WI38 (cell line): ENCODE measurements around the gene OR51I2.

Experiments used
- H3K4me3 ChIP-seq: 2 replicates; pipeline ENCODE4 v1.5.1; 2011; ENCODE audit warnings: low read depth, mild to moderate bottlenecking, control low read depth, low read length
- TF ChIP-seq, protein P1 (sequence below): IDR thresholded peaks from 2 replicates; pipeline ENCODE4 v1.5.1; 2012; ENCODE audit warnings: low read depth, mild to moderate bottlenecking, control low read depth, low read length

The OR51I2 gene, protein sequence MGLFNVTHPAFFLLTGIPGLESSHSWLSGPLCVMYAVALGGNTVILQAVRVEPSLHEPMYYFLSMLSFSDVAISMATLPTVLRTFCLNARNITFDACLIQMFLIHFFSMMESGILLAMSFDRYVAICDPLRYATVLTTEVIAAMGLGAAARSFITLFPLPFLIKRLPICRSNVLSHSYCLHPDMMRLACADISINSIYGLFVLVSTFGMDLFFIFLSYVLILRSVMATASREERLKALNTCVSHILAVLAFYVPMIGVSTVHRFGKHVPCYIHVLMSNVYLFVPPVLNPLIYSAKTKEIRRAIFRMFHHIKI

GRCh38 chr11:5449023-5449422 is at the start of gene OR51I2:
Gene OR51I2, plus strand, starts transcription at chr11:5449323. Its CDS starts 4,166 bp downstream, at chr11:5453489.
- no peak within 1 kb of the TSS for H3K4me3 ChIP-seq
- TF ChIP-seq, protein P1, sequence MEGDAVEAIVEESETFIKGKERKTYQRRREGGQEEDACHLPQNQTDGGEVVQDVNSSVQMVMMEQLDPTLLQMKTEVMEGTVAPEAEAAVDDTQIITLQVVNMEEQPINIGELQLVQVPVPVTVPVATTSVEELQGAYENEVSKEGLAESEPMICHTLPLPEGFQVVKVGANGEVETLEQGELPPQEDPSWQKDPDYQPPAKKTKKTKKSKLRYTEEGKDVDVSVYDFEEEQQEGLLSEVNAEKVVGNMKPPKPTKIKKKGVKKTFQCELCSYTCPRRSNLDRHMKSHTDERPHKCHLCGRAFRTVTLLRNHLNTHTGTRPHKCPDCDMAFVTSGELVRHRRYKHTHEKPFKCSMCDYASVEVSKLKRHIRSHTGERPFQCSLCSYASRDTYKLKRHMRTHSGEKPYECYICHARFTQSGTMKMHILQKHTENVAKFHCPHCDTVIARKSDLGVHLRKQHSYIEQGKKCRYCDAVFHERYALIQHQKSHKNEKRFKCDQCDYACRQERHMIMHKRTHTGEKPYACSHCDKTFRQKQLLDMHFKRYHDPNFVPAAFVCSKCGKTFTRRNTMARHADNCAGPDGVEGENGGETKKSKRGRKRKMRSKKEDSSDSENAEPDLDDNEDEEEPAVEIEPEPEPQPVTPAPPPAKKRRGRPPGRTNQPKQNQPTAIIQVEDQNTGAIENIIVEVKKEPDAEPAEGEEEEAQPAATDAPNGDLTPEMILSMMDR = no peak

GRCh38 chr11:5405173-5405572 is 44.0 kb upstream of the OR51I2 start:
- TF ChIP-seq, protein P1 = no peak
- H3K4me3 ChIP-seq = no peak overlapping the region

GRCh38 chr11:5420993-5421392 is 28.1 kb upstream of the OR51I2 start:
- no peak overlapping the region for H3K4me3 ChIP-seq
- TF ChIP-seq, protein P1 = no peak

DNA sequence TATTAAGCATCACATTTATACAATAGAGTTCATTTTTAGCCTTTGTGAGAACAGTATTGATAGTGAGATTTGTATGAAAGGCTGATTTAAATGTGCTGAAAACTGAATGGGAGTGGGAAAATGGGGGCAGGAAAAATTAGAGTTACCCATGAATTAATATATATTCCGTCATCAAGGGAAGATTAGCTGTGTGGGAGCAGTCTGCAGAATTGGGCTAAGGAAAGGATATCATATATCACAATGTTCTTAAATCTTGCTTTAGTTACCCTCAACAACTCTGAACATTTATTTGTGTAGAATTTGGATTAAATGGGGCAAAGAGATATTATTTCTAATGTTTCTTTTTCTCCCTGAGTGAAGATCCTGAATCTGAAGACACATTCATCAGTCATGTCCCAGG is 27.3 kb upstream of the OR51I2 start, which contains the start of gene OR51Q1:
Gene OR51Q1 (plus strand): TSS at position 301 of the 400 bp plus-strand sequence. CDS start 90 bp downstream, at position 391.
- H3K4me3 ChIP-seq = no peak within 1 kb of the TSS
- TF ChIP-seq, protein P1 = no peak

- TF ChIP-seq, protein P1 = no peak
- H3K4me3 ChIP-seq = no peak overlapping the region
Observed at GRCh38 chr11:5423131-5423530, 26.0 kb upstream of the OR51I2 start.

DNA sequence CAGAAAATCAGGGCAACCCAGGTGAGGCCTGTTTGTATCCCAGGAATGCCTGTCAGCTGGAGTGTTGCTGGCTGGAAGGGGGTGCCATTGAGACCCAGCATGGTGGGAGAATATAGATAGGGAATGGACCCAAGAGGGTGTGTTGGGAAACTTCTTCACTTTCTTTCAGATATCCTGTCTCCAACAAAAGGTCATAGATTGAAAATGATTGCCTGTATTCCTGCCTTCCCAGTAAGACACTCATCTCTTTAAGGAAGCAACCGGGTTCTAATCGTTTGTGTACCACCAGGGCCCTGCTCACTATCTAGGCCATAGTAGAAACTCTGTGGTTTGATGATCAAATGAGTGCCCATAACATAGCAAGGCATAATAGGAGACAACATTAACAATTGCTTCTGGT is 7.7 kb upstream of the OR51I2 start, which contains the start of gene OR51I1:
Gene OR51I1 (minus strand): TSS at position 101 of the 400 bp plus-strand sequence. CDS start 0 bp downstream, at position 101.
- TF ChIP-seq, protein P1 = no peak
- H3K4me3 ChIP-seq = no peak within 1 kb of the TSS

DNA sequence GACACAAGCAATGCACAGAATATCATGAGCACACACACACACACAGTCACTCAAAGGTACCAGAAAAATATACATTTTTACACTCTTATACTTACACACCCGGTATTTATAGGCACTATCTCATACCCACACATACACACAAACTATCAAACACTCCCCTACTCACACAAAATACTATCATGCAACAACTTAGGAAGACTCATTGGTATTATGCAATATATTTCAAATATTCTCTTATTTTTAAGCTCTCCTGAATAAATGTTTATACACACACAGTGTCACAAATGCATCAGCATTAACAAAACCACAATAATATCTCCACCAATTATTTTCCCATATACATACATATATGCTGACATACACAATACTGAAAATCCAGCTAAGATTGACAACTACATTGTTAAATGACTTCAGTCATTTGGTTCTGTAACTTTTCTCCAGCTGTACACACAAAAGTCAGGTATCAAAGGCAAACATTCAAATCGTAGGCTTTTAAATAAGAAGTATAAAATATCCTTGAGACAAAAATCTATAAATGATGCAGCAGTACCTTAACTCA is 5.2 kb upstream of the OR51I2 start:
- TF ChIP-seq, protein P1 = no peak
- H3K4me3 ChIP-seq = no peak overlapping the region
